HG03095 (cell line): ENCODE data around the gene SPRED2.

Experiments used
- ATAC-seq: cut with Tn5 transposase; IDR thresholded peaks from one replicate; pipeline ENCODE4 v1.9.1; 2021; ENCODE audit warnings: moderate library complexity; ENCODE audit not compliant: unreplicated experiment

The SPRED2 gene

GRCh38 chr2:65416945-65417344 lies 15.5 kb downstream of the SPRED2 start:
- no peak for ATAC-seq

- no peak for ATAC-seq
These were observed 16.1 kb downstream of the SPRED2 start for GRCh38 chr2:65416321-65416720.

GRCh38 chr2:65415091-65415490 lies 17.3 kb downstream of the SPRED2 start:
- ATAC-seq, result no peak

- ATAC-seq, result no peak
These were observed 18.8 kb downstream of the SPRED2 start for GRCh38 chr2:65413610-65414009.

GRCh38 chr2:65413106-65413505 lies 19.3 kb downstream of the SPRED2 start:
- ATAC-seq, result no peak

- no peak for ATAC-seq
These were observed 21.2 kb downstream of the SPRED2 start for GRCh38 chr2:65411056-65411795.

- no peak for ATAC-seq
These were observed 23.4 kb downstream of the SPRED2 start for GRCh38 chr2:65409045-65409444.

GRCh38 chr2:65407240-65407639 lies 25.2 kb downstream of the SPRED2 start:
- no peak for ATAC-seq

GRCh38 chr2:65404988-65405697 lies 27.3 kb downstream of the SPRED2 start:
- no peak for ATAC-seq

- no peak for ATAC-seq
These were observed 28.9 kb downstream of the SPRED2 start for GRCh38 chr2:65403529-65403915.

- ATAC-seq, result no peak
These were observed 29.4 kb downstream of the SPRED2 start for GRCh38 chr2:65402780-65403528.

GRCh38 chr2:65402323-65402722 lies 30.1 kb downstream of the SPRED2 start:
- ATAC-seq, result no peak

GRCh38 chr2:65397122-65397521 lies 35.3 kb downstream of the SPRED2 start:
- ATAC-seq, result peak; percentile 45

GRCh38 chr2:65396348-65397026 lies 35.9 kb downstream of the SPRED2 start:
- no peak for ATAC-seq

GRCh38 chr2:65395621-65396347 lies 36.6 kb downstream of the SPRED2 start:
- ATAC-seq, result no peak

- ATAC-seq, result no peak
These were observed 38.5 kb downstream of the SPRED2 start for GRCh38 chr2:65393743-65394422.

- ATAC-seq, result no peak
These were observed 39.4 kb downstream of the SPRED2 start for GRCh38 chr2:65393046-65393445.

- ATAC-seq, result no peak
These were observed 39.8 kb downstream of the SPRED2 start for GRCh38 chr2:65392609-65393008.

- peak; percentile 72 for ATAC-seq
These were observed 42.3 kb downstream of the SPRED2 start for GRCh38 chr2:65390134-65390533.

GRCh38 chr2:65389476-65389875 lies 42.9 kb downstream of the SPRED2 start:
- ATAC-seq, result no peak
